ENCODE measurements around the gene STYXL1.

The STYXL1 gene

GRCh38 chr7:75958802-75959543, 88.8 kb downstream of the STYXL1 start:
- H3K36me3 ChIP-seq (ENCODE audit: control insufficient read depth, insufficient read depth, low read length), result peaks cover 37% of the 10 kb centered on the region
- no peak for DNase-seq
- H3K27ac ChIP-seq (ENCODE audit: insufficient read depth, low read length, poor library complexity, severe bottlenecking), result no peak overlapping the region
- no peak overlapping the region for H3K4me3 ChIP-seq (ENCODE audit: insufficient read depth, low read depth, low read length, poor library complexity, severe bottlenecking)
- no peaks in the 10 kb centered on the region for H3K27me3 ChIP-seq (replicated peaks; ENCODE audit: control insufficient read depth, insufficient read depth, low read length, poor library complexity, severe bottlenecking)
- H3K9me3 ChIP-seq (ENCODE audit: control insufficient read depth, low read length), result no peaks in the 10 kb centered on the region
- H3K4me1 ChIP-seq (ENCODE audit: control insufficient read depth, insufficient read depth, low read length, poor library complexity, severe bottlenecking), result no peaks in the 10 kb centered on the region

DNA sequence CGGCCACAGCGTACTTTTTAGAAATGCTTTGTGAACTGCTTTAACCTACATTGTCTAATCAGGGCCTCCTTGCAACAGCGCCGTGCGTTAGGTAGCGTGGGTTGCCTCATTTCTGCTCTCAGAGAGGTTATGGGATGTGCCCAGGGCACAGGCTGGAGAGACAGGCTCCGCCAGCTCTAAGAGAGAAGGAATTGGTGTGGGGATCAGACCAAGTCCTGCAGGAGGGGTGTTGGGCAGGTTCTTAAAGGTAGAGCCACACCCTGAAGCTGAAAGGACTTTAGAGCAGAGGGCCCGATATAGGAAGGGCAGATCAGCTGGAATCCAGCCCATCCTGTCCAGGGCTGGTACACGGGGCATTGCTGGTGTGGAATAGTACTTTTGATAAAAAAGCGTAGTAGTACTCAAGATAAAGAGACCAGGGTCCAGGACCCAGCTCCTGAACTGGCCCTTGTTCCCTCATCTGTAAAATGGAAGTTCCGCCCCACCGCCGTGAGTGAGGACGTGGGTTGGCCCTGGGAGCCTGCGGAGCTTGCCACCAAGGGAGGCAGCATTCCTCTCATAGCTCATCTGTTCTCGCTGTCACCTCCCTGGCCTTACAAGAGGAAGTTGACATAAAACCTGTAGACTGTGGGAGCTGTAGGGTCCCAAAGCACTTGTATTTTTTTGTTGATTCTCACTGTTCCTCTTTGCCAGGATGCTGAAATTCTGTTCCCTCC, 90.6 kb downstream of the STYXL1 start:
- Histone ChIP-seq H3K9me3 (ENCODE audit: control insufficient read depth, low read length) (no peaks in the 10 kb centered on the region), H3K4me1 (ENCODE audit: control insufficient read depth, insufficient read depth, low read length, poor library complexity, severe bottlenecking) (no peaks in the 10 kb centered on the region), H3K4me3 (ENCODE audit: insufficient read depth, low read depth, low read length, poor library complexity, severe bottlenecking) (no peak overlapping the region), H3K36me3 (ENCODE audit: control insufficient read depth, insufficient read depth, low read length) (peaks cover 37% of the 10 kb centered on the region), H3K27ac (ENCODE audit: insufficient read depth, low read length, poor library complexity, severe bottlenecking) (no peak overlapping the region), H3K27me3 (replicated peaks; ENCODE audit: control insufficient read depth, insufficient read depth, low read length, poor library complexity, severe bottlenecking) (no peaks in the 10 kb centered on the region)
- no peak for DNase-seq

DNA sequence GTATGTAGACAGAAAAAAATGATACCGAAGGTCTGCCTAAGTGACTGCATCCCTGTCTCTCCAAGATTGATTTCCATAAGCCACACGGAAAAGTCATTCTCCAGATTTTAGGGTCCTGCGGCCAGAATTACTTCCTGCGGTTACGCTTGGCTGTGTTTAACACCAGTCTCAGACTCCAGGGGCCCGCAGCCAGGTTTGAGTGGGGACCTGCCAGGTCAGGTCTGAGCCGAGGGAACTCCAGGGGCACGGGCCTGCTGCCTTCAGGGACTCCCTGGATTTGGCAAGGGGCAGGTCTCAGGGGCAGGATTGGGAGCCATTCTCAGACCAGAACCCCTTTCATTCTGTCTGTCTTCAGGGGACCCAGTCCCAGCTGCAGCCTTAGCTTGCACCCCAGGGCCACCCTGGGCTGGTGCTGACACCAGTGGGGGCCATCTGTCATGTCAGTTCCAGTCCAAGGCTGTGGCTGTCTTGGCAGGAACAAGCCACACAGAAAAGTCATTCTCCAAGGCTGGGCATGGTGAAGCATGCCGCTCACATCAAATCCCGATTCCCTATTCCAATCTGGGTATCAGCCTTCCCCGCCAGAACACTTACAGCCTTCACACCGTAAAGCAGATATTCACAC, 92.4 kb downstream of the STYXL1 start:
- no peaks in the 10 kb centered on the region for H3K4me1 ChIP-seq (ENCODE audit: control insufficient read depth, insufficient read depth, low read length, poor library complexity, severe bottlenecking)
- no peaks in the 10 kb centered on the region for H3K9me3 ChIP-seq (ENCODE audit: control insufficient read depth, low read length)
- no peak overlapping the region for H3K27ac ChIP-seq (ENCODE audit: insufficient read depth, low read length, poor library complexity, severe bottlenecking)
- no peak for DNase-seq
- no peak overlapping the region for H3K4me3 ChIP-seq (ENCODE audit: insufficient read depth, low read depth, low read length, poor library complexity, severe bottlenecking)
- no peaks in the 10 kb centered on the region for H3K27me3 ChIP-seq (replicated peaks; ENCODE audit: control insufficient read depth, insufficient read depth, low read length, poor library complexity, severe bottlenecking)
- H3K36me3 ChIP-seq (ENCODE audit: control insufficient read depth, insufficient read depth, low read length), result peaks cover 32% of the 10 kb centered on the region

- Histone ChIP-seq H3K9me3 (ENCODE audit: control insufficient read depth, low read length) (no peaks in the 10 kb centered on the region), H3K4me3 (ENCODE audit: insufficient read depth, low read depth, low read length, poor library complexity, severe bottlenecking) (no peak overlapping the region), H3K27me3 (replicated peaks; ENCODE audit: control insufficient read depth, insufficient read depth, low read length, poor library complexity, severe bottlenecking) (no peaks in the 10 kb centered on the region), H3K36me3 (ENCODE audit: control insufficient read depth, insufficient read depth, low read length) (peaks cover 32% of the 10 kb centered on the region), H3K4me1 (ENCODE audit: control insufficient read depth, insufficient read depth, low read length, poor library complexity, severe bottlenecking) (no peaks in the 10 kb centered on the region), H3K27ac (ENCODE audit: insufficient read depth, low read length, poor library complexity, severe bottlenecking) (no peak overlapping the region)
- DNase-seq, result no peak
These were observed 93.9 kb downstream of the STYXL1 start for GRCh38 chr7:75953931-75954330.

- Histone ChIP-seq H3K36me3 (ENCODE audit: control insufficient read depth, insufficient read depth, low read length) (peaks cover 29% of the 10 kb centered on the region), H3K4me1 (ENCODE audit: control insufficient read depth, insufficient read depth, low read length, poor library complexity, severe bottlenecking) (no peaks in the 10 kb centered on the region), H3K27me3 (replicated peaks; ENCODE audit: control insufficient read depth, insufficient read depth, low read length, poor library complexity, severe bottlenecking) (no peaks in the 10 kb centered on the region), H3K4me3 (ENCODE audit: insufficient read depth, low read depth, low read length, poor library complexity, severe bottlenecking) (no peak overlapping the region), H3K27ac (ENCODE audit: insufficient read depth, low read length, poor library complexity, severe bottlenecking) (no peak overlapping the region), H3K9me3 (ENCODE audit: control insufficient read depth, low read length) (no peaks in the 10 kb centered on the region)
- DNase-seq, result no peak
These were observed 94.4 kb downstream of the STYXL1 start for GRCh38 chr7:75953431-75953830.

GRCh38 chr7:75951506-75951905, 96.3 kb downstream of the STYXL1 start:
- H3K4me1 ChIP-seq (ENCODE audit: control insufficient read depth, insufficient read depth, low read length, poor library complexity, severe bottlenecking), result no peaks in the 10 kb centered on the region
- H3K27me3 ChIP-seq (replicated peaks; ENCODE audit: control insufficient read depth, insufficient read depth, low read length, poor library complexity, severe bottlenecking), result no peaks in the 10 kb centered on the region
- no peak overlapping the region for H3K4me3 ChIP-seq (ENCODE audit: insufficient read depth, low read depth, low read length, poor library complexity, severe bottlenecking)
- no peak overlapping the region for H3K27ac ChIP-seq (ENCODE audit: insufficient read depth, low read length, poor library complexity, severe bottlenecking)
- H3K36me3 ChIP-seq (ENCODE audit: control insufficient read depth, insufficient read depth, low read length), result peaks cover 23% of the 10 kb centered on the region
- no peak for DNase-seq
- no peaks in the 10 kb centered on the region for H3K9me3 ChIP-seq (ENCODE audit: control insufficient read depth, low read length)

DNA sequence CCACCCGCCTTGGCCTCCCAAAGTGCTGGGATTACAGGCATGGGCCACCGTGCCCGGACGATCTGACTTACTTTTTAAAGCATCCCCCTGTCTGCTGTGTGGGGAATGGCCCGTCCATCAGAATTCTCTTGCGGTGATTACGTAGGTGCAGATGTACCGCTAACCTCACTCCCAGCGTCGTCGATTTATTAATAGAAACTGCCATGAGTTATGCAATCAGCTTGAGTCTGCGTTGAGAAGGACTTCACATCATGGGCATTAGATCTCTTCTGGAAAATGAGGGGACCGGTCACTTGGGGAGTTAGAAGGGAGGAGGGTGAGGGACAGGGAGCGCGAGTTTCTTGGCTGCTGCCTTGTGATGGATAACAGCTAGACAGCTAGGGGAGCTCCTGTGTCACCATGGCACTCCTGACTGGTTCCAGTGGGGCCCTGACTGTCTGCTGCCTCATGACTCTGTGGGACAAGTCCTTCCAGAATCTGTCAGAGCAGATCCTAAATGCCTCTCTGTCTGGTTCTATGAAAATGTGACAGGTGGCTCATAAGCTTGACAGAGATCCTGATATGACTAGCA, 97.6 kb downstream of the STYXL1 start:
- H3K4me1 ChIP-seq (ENCODE audit: control insufficient read depth, insufficient read depth, low read length, poor library complexity, severe bottlenecking), result no peaks in the 10 kb centered on the region
- peaks cover 10% of the 10 kb centered on the region for H3K36me3 ChIP-seq (ENCODE audit: control insufficient read depth, insufficient read depth, low read length)
- H3K27ac ChIP-seq (ENCODE audit: insufficient read depth, low read length, poor library complexity, severe bottlenecking), result no peak overlapping the region
- H3K4me3 ChIP-seq (ENCODE audit: insufficient read depth, low read depth, low read length, poor library complexity, severe bottlenecking), result no peak overlapping the region
- H3K9me3 ChIP-seq (ENCODE audit: control insufficient read depth, low read length), result no peaks in the 10 kb centered on the region
- no peaks in the 10 kb centered on the region for H3K27me3 ChIP-seq (replicated peaks; ENCODE audit: control insufficient read depth, insufficient read depth, low read length, poor library complexity, severe bottlenecking)
- no peak for DNase-seq

DNA sequence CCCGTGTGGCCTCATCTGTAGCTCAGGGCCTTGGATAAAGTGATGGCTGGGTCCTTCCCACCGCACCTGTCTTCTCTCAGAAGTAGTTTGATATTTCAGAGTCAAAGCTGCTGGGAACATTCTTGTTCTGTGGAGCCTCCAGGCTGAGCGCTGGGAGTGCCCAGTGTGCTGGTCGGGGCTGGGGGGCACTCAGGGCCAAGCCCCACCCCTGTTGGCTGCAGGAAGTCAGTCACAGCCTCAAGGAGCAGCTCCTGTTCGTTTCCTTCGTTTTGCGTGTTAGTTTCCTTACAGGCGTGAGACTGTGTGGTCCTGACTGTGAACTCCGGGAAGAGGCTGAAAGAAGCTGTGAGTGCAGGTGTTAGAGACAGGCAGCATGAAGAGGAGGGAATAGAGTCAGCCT, 99.6 kb downstream of the STYXL1 start:
- DNase-seq, result no peak
- no peaks in the 10 kb centered on the region for H3K4me1 ChIP-seq (ENCODE audit: control insufficient read depth, insufficient read depth, low read length, poor library complexity, severe bottlenecking)
- H3K27me3 ChIP-seq (replicated peaks; ENCODE audit: control insufficient read depth, insufficient read depth, low read length, poor library complexity, severe bottlenecking), result no peaks in the 10 kb centered on the region
- no peak overlapping the region for H3K4me3 ChIP-seq (ENCODE audit: insufficient read depth, low read depth, low read length, poor library complexity, severe bottlenecking)
- H3K36me3 ChIP-seq (ENCODE audit: control insufficient read depth, insufficient read depth, low read length), result no peaks in the 10 kb centered on the region
- H3K9me3 ChIP-seq (ENCODE audit: control insufficient read depth, low read length), result no peaks in the 10 kb centered on the region
- H3K27ac ChIP-seq (ENCODE audit: insufficient read depth, low read length, poor library complexity, severe bottlenecking), result no peak overlapping the region

Measured in effector memory CD4-positive, alpha-beta T cell (primary cell).